Hepatocyte (in vitro differentiated cells): ENCODE results near the gene KDM4B.

Source experiments
- CTCF ChIP-seq: fragments of 200-600 bp; sonication (generic); IDR thresholded peaks from 2 replicates; pipeline ENCODE4 v1.5.1; 2016; ENCODE audit warnings: antibody characterized with exemption, mild to moderate bottlenecking; ENCODE audit not compliant: poor library complexity
- EZH2 ChIP-seq: fragments of 200-600 bp; sonication (generic); IDR thresholded peaks from 2 replicates; pipeline ENCODE4 v1.6.1; 2016; ENCODE audit warnings: antibody characterized with exemption, mild to moderate bottlenecking, borderline replicate concordance
- EZH2phosphoT487 ChIP-seq: fragments of 200-600 bp; sonication (generic); IDR thresholded peaks from one replicate; pipeline ENCODE4 v1.6.1; 2018; ENCODE audit warnings: antibody characterized with exemption, mild to moderate bottlenecking, low read depth, moderate library complexity; ENCODE audit not compliant: unreplicated experiment, severe bottlenecking

- TF ChIP-seq CTCF: no peak
- no peak for TF ChIP-seq EZH2
- no peak for TF ChIP-seq EZH2phosphoT487
Measured at GRCh38 chr19:4986056-4986455, 17.1 kb downstream of the KDM4B start.
